H1 (cell line): Measurements from ENCODE around the gene GRID1. TPM values are rescaled to one million over a fixed set of nuclear protein-coding genes. Genes with fewer than 3 reads are reported as not detected.
A peak's percentile ranks its signal among the peaks of the same experiment; 100 is the strongest.

ENCODE experiments used
- CTCF ChIA-PET: fragments of 300-600 bp; sonication (Branson Sonifier 250); formaldehyde crosslinking; loops from one replicate; lab custom pipeline; 2021; ENCODE audit not compliant: partially characterized antibody; lab: Charles Lee
- POLR2A ChIA-PET: fragments of 300-600 bp; sonication (Branson Sonifier 250); formaldehyde crosslinking; loops from one replicate; lab custom pipeline; 2021; ENCODE audit warnings: inconsistent platforms; ENCODE audit not compliant: partially characterized antibody; lab: Charles Lee
- DNase-seq, 2 experiments: peaks; one replicate each; pipeline versions ENCODE4 v3.0.0 to v3.0.0-alpha.2; 2010 to 2022; ENCODE audit warnings: low spot score in 2 of 2, low read depth in 1 of 2, mixed read lengths in 1 of 2
- FAIRE-seq: peaks from 2 replicates; lab custom pipeline; 2011; peaks lifted over from hg19 to GRCh38; lab: Jason Lieb, UNC
- H2AFZ ChIP-seq: 2 replicates; pipeline ENCODE4 v1.8.1; 2012; ENCODE audit warnings: low read length, inconsistent platforms
- H2AK5ac ChIP-seq: 2 replicates; pipeline ENCODE4 v1.6.1; 2013; ENCODE audit warnings: low read depth, low read length
- H2BK120ac ChIP-seq: replicated peaks from 2 replicates; pipeline ENCODE3; 2013; ENCODE audit warnings: low read depth, low read length, inconsistent platforms
- H2BK12ac ChIP-seq: 2 replicates; pipeline ENCODE4 v1.6.1; 2013; ENCODE audit warnings: low read depth, low read length
- H2BK15ac ChIP-seq: 2 replicates; pipeline ENCODE4 v1.6.1; 2013; ENCODE audit warnings: low read length
- H2BK20ac ChIP-seq: 2 replicates; pipeline ENCODE4 v1.6.1; 2013; ENCODE audit warnings: low read length
- H2BK5ac ChIP-seq: 2 replicates; pipeline ENCODE4 v1.6.1; 2013; ENCODE audit warnings: low read depth, low read length
- H3K14ac ChIP-seq: 2 replicates; pipeline ENCODE4 v1.6.1; 2013; ENCODE audit warnings: inconsistent platforms; ENCODE audit not compliant: insufficient read length
- H3K18ac ChIP-seq: 2 replicates; pipeline ENCODE4 v1.6.1; 2013; ENCODE audit warnings: low read length; ENCODE audit errors: extremely low read depth
- H3K23ac ChIP-seq: 2 replicates; pipeline ENCODE4 v1.6.1; 2013; ENCODE audit warnings: inconsistent platforms; ENCODE audit not compliant: insufficient read length
- H3K23me2 ChIP-seq: 2 replicates; pipeline ENCODE4 v1.6.1; 2013; ENCODE audit warnings: low read depth, low read length
- H3K27ac ChIP-seq: 2 replicates; pipeline ENCODE4 v1.6.1; 2011; ENCODE audit warnings: low read depth, low read length, inconsistent platforms
- H3K27me3 ChIP-seq, 4 experiments: replicated peaks in 1 of 4; 1 replicate in 1 of 4; 2 replicates in 3 of 4; pipeline versions ENCODE4 v1.6.1 to v1.8.1; 2011 to 2013; ENCODE audit warnings: low read length in 3 of 4, mild to moderate bottlenecking in 3 of 4, inconsistent platforms in 2 of 4, mixed read lengths in 2 of 4, moderate library complexity in 1 of 4; ENCODE audit not compliant: control insufficient read depth in 3 of 4, insufficient read depth in 3 of 4; ENCODE audit errors: extremely low read depth in 1 of 4
- H3K36me3 ChIP-seq, 4 experiments: 2 replicates each; pipeline versions ENCODE4 v1.6.1 to v1.8.1; 2011 to 2013; ENCODE audit warnings: mild to moderate bottlenecking in 4 of 4, low read length in 3 of 4, moderate library complexity in 2 of 4, control low read depth in 1 of 4, inconsistent platforms in 1 of 4; ENCODE audit not compliant: insufficient read depth in 4 of 4, control insufficient read depth in 2 of 4
- H3K4ac ChIP-seq: replicated peaks from 2 replicates; pipeline ENCODE3; 2013; ENCODE audit warnings: low read length, low read depth, mixed read lengths, inconsistent platforms; ENCODE audit not compliant: insufficient read length
- H3K4me1 ChIP-seq, 4 experiments: replicated peaks in 1 of 4; 1 replicate in 1 of 4; 2 replicates in 3 of 4; pipeline versions ENCODE4 v1.6.1 to v1.8.1; 2011 to 2013; ENCODE audit warnings: low read length in 3 of 4, inconsistent platforms in 2 of 4, mixed read lengths in 1 of 4; ENCODE audit not compliant: insufficient read depth in 4 of 4, control insufficient read depth in 3 of 4
- H3K4me2 ChIP-seq, 2 experiments: 2 replicates each; pipeline versions ENCODE4 v1.6.1 to v1.8.1; 2011 to 2013; ENCODE audit warnings: low read depth in 2 of 2, low read length in 2 of 2, control low read depth in 1 of 2, inconsistent platforms in 1 of 2, mild to moderate bottlenecking in 1 of 2; ENCODE audit not compliant: insufficient read depth in 1 of 2
- H3K4me3 ChIP-seq, 4 experiments: fragments of 200-600, 300-600 bp in 1 of 4; sonication (generic), shearing (Covaris generic), sonication (Bioruptor Twin) in 1 of 4; 2 replicates each; pipeline versions ENCODE4 v1.5.1 to v1.8.1; 2011 to 2016; ENCODE audit warnings: low read length in 4 of 4, low read depth in 3 of 4, control low read depth in 2 of 4, inconsistent platforms in 2 of 4, mild to moderate bottlenecking in 2 of 4, mixed read lengths in 1 of 4, moderate library complexity in 1 of 4; ENCODE audit not compliant: insufficient read depth in 2 of 4; ENCODE audit errors: extremely low read depth in 1 of 4
- H3K56ac ChIP-seq: replicated peaks from 2 replicates; pipeline ENCODE3; 2013; ENCODE audit warnings: low read depth, mild to moderate bottlenecking, mixed read lengths, low read length, inconsistent platforms; ENCODE audit not compliant: insufficient read length
- H3K79me1 ChIP-seq: 2 replicates; pipeline ENCODE4 v1.6.1; 2013; ENCODE audit warnings: low read depth, low read length, control low read depth
- H3K79me2 ChIP-seq, 2 experiments: 2 replicates each; pipeline versions ENCODE4 v1.6.1 to v1.8.1; 2012 to 2013; ENCODE audit warnings: low read length in 2 of 2, mild to moderate bottlenecking in 2 of 2, inconsistent platforms in 1 of 2; ENCODE audit not compliant: insufficient read depth in 2 of 2, control insufficient read depth in 1 of 2
- H3K9ac ChIP-seq, 4 experiments: replicated peaks in 1 of 4; 1 replicate in 1 of 4; 2 replicates in 3 of 4; pipeline versions ENCODE4 v1.6.1 to v1.8.1; 2011 to 2013; ENCODE audit warnings: low read depth in 3 of 4, low read length in 3 of 4, control low read depth in 2 of 4, mild to moderate bottlenecking in 2 of 4, moderate library complexity in 2 of 4, inconsistent platforms in 1 of 4; ENCODE audit errors: extremely low read depth in 1 of 4
- H3K9me3 ChIP-seq, 2 experiments: 2 replicates each; pipeline versions ENCODE4 v1.6.1 to v1.8.1; 2012 to 2013; ENCODE audit warnings: mild to moderate bottlenecking in 2 of 2, moderate library complexity in 2 of 2, control low read depth in 1 of 2, inconsistent platforms in 1 of 2, low read depth in 1 of 2, low read length in 1 of 2, mixed read lengths in 1 of 2; ENCODE audit not compliant: insufficient read depth in 2 of 2
- H4K20me1 ChIP-seq, 2 experiments: replicated peaks in 1 of 2; 2 replicates each; pipeline versions ENCODE3 to v1.8.1; 2011 to 2013; ENCODE audit warnings: inconsistent platforms in 2 of 2, low read length in 2 of 2, mild to moderate bottlenecking in 1 of 2; ENCODE audit not compliant: insufficient read depth in 2 of 2, control insufficient read depth in 1 of 2
- H4K5ac ChIP-seq: 2 replicates; pipeline ENCODE4 v1.6.1; 2013; ENCODE audit warnings: low read length, low read depth, mixed read lengths, inconsistent platforms; ENCODE audit not compliant: insufficient read length
- H4K8ac ChIP-seq: 2 replicates; pipeline ENCODE4 v1.8.0; 2013; ENCODE audit warnings: mild to moderate bottlenecking, moderate library complexity, low read length, inconsistent platforms; ENCODE audit not compliant: insufficient read depth; ENCODE audit errors: extremely low read depth
- H4K91ac ChIP-seq: replicated peaks from 2 replicates; pipeline ENCODE3; 2013; ENCODE audit warnings: low read length, mixed read lengths, inconsistent platforms; ENCODE audit not compliant: insufficient read length
- CBX8 ChIP-seq: fragments of 300-800, 300-1000 bp; sonication (generic); IDR thresholded peaks from 2 replicates; pipeline ENCODE4 v1.7.1; 2016; ENCODE audit warnings: low read depth, low read length, borderline replicate concordance
- KDM5A ChIP-seq: fragments of 200-600 bp; IDR thresholded peaks from 2 replicates; pipeline ENCODE4 v1.7.1; 2012; ENCODE audit warnings: mild to moderate bottlenecking, low read length, inconsistent platforms, mixed read lengths
- NRF1 ChIP-seq: IDR thresholded peaks from 2 replicates; pipeline ENCODE4 v1.6.1; 2011; ENCODE audit warnings: mild to moderate bottlenecking, low read depth, low read length, improper control_type of control experiment
- PHF8 ChIP-seq: fragments of 200-600 bp; sonication (generic); conservative IDR thresholded peaks from 2 replicates; pipeline ENCODE4 v1.7.1; 2012; ENCODE audit warnings: low read depth, mild to moderate bottlenecking, inconsistent platforms, low read length, moderate library complexity
- RBBP5 ChIP-seq: IDR thresholded peaks from 2 replicates; pipeline ENCODE4 v1.7.1; 2012; ENCODE audit warnings: low read depth, mild to moderate bottlenecking, inconsistent platforms, low read length, moderate library complexity, borderline replicate concordance
- SRF ChIP-seq: IDR thresholded peaks from 2 replicates; pipeline ENCODE4 v1.6.1; 2011; ENCODE audit warnings: mild to moderate bottlenecking, low read depth, low read length, moderate library complexity
- TAF1 ChIP-seq: IDR thresholded peaks from 2 replicates; pipeline ENCODE4 v1.6.1; 2011; ENCODE audit warnings: mild to moderate bottlenecking, low read depth, low read length
- WGBS, 2 experiments: shearing (Covaris generic) in 1 of 2; methylation state at CpG; one replicate each; pipeline versions ENCODE4 v1.1.6 to v1.1.7; 2013 to 2015; ENCODE audit warnings: low lambda C conversion rate in 2 of 2, mixed read lengths in 2 of 2, inconsistent platforms in 1 of 2, low coverage in 1 of 2, missing lambda C conversion rate in 1 of 2; ENCODE audit not compliant: insufficient replicate concordance in 2 of 2, insufficient coverage in 1 of 2, insufficient read length in 1 of 2; ENCODE audit errors: extremely low coverage in 1 of 2, missing lambda C conversion rate in 1 of 2; 5-methylcytosine and 5-hydroxymethylcytosine counted together
- polyA plus RNA-seq, 7 experiments: library from polyadenylated mRNA; depleted of rRNA in 3 of 7; stranded (reverse) in 5 of 7; unstranded in 2 of 7; fragments of >200 nt in 5 of 7; fragments of 200-250 nt in 2 of 7; gene quantifications; 1 replicate in 5 of 7; 2 replicates in 1 of 7; 4 replicates in 1 of 7; pipeline versions ENCODE4 v1.2.1 to v1.2.3, GENCODE V29; 2011 to 2013; ENCODE audit warnings: missing spikeins in 2 of 7, mixed read lengths in 2 of 7
- total RNA-seq: library from RNA; stranded (reverse); fragmentation: NEBNext Ultra II Directional; extraction: Animal tissue kit (Norgen Biotek cat#: 25700); gene quantifications from 2 replicates; pipeline ENCODE4 v1.2.1, GENCODE V29; 2021
- TF ChIP-seq, protein P1 (sequence below): IDR thresholded peaks from 2 replicates; pipeline ENCODE4 v1.6.1; 2012; ENCODE audit warnings: low read length, inconsistent platforms
- TF ChIP-seq, protein P2 (sequence below): IDR thresholded peaks from 2 replicates; pipeline ENCODE4 v1.6.1; 2012; ENCODE audit warnings: inconsistent platforms

The GRID1 gene
- total and polyA plus RNA-seq, 2 of the 8 experiments (the other 6 are each of a cell fraction or from before 2014, with no cell fraction given) = 0.22 to 0.30 TPM

DNA sequence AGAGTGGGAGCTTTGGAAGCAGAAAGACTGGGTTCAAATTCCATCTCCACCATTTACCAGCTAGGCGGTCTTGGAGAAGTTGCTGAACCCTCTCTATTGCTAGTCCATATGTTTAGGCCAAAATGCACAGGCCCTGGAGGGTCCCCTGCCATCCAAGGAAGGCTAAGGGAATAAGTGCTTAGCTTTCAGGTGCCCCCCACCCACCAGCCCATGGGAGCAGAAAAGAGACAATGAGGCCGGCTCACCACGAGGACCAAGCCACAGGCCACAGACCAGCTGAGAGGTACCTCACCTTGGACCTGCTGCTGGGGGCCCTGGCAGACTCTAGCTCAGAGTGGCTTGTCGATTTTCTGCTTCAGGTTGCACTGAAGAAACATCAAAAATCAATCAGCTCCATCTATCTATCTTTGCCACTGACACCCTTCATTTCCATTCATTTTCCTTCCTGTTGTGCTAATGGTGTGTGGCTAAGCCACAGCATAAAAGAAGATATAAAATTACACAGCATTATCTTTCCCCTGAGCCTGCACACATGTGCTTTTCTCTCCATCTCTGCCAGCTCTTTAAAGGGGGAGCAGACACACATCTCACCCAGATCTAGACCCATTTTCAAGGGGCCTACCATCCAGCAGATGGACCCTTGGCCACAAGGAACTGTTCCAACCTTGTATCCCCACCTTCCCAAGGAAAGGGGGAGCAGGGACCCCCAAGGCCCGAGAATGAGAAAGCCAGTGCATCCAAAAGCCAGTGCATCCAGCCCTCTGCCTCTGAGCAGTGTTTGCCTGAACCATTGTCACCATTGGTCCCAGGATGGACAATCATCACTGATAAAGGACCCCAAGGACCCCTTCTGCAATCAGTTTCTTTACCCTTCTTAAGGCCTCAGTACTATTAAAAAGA lies 65.4 kb downstream of the GRID1 start:
- no peak overlapping the region for H2BK5ac ChIP-seq
- H3K79me1 ChIP-seq = no peaks in the 10 kb centered on the region
- CTCF ChIA-PET = interaction anchor here (0.6 to 5.7 kb wide), 12 partner anchors 10 to 1022 kb away, joined by 3 to 33 read pairs (median 4); no protein-coding TSS in a partner anchor
- no peaks in the 10 kb centered on the region for H3K23me2 ChIP-seq
- no peak overlapping the region for H3K14ac ChIP-seq
- no peaks in the 10 kb centered on the region for H3K36me3 ChIP-seq
- H3K79me2 ChIP-seq = no peaks in the 10 kb centered on the region
- H3K27ac ChIP-seq = no peak overlapping the region
- no peak overlapping the region for H2BK15ac ChIP-seq
- H3K27me3 ChIP-seq = 0 out of 7 replicates have a peak, but pooled peaks cover 0 to 2% (median 0%) of the 10 kb centered on the region in 4 experiments
- no peak for FAIRE-seq
- H2AFZ ChIP-seq = no peak overlapping the region
- no peak overlapping the region; the same call in 1 of the 2 replicates for H3K18ac ChIP-seq
- no peaks in the 10 kb centered on the region for H3K9me3 ChIP-seq
- no peak overlapping the region for H4K91ac ChIP-seq
- H3K4me2 ChIP-seq = no peak overlapping the region
- 94% methylated on average over 4 of the region's 5 CpGs; no CpG with 5 or more reads in 1 of the 2 experiments for WGBS, 2 experiments
- H2BK20ac ChIP-seq = no peak overlapping the region
- H3K23ac ChIP-seq = no peak overlapping the region
- H3K4ac ChIP-seq = no peak overlapping the region
- no peak overlapping the region for H4K8ac ChIP-seq
- H3K56ac ChIP-seq = no peak overlapping the region
- H2BK120ac ChIP-seq = no peak overlapping the region
- no peak overlapping the region for H4K5ac ChIP-seq
- peak overlapping the region in 1 of 4 experiments; percentile 11; a peak in 1 of 7 replicates for H3K9ac ChIP-seq
- no peak overlapping the region for H2AK5ac ChIP-seq
- no peak for DNase-seq
- H3K4me1 ChIP-seq = peaks cover 0 to 5% (median 0%) of the 10 kb centered on the region in 4 experiments; a peak in 1 of 7 replicates
- no peak overlapping the region for H3K4me3 ChIP-seq
- POLR2A ChIA-PET = interaction anchor here (0.6 kb wide), 1 partner anchor 20 kb away, joined by 3 read pairs; no protein-coding TSS in a partner anchor
- no peaks in the 10 kb centered on the region for H4K20me1 ChIP-seq
- no peak overlapping the region for H2BK12ac ChIP-seq
- TF ChIP-seq PHF8 (no peak), RBBP5 (no peak), CBX8 (no peak), TAF1 (no peak), SRF (no peak), KDM5A (no peak), NRF1 (no peak)
- TF ChIP-seq, protein P1, sequence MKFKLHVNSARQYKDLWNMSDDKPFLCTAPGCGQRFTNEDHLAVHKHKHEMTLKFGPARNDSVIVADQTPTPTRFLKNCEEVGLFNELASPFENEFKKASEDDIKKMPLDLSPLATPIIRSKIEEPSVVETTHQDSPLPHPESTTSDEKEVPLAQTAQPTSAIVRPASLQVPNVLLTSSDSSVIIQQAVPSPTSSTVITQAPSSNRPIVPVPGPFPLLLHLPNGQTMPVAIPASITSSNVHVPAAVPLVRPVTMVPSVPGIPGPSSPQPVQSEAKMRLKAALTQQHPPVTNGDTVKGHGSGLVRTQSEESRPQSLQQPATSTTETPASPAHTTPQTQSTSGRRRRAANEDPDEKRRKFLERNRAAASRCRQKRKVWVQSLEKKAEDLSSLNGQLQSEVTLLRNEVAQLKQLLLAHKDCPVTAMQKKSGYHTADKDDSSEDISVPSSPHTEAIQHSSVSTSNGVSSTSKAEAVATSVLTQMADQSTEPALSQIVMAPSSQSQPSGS = no peak
- TF ChIP-seq, protein P2, sequence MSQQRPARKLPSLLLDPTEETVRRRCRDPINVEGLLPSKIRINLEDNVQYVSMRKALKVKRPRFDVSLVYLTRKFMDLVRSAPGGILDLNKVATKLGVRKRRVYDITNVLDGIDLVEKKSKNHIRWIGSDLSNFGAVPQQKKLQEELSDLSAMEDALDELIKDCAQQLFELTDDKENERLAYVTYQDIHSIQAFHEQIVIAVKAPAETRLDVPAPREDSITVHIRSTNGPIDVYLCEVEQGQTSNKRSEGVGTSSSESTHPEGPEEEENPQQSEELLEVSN = no peak
